GM23248 (cell line): Measurements from ENCODE around the gene GNB1.

ENCODE experiments used
- EZH2 ChIP-seq: fragments of 200-600 bp; sonication (generic); IDR thresholded peaks from 2 replicates; pipeline ENCODE4 v1.6.1; 2018; ENCODE audit warnings: antibody characterized with exemption, mild to moderate bottlenecking; ENCODE audit not compliant: insufficient read depth, poor library complexity, severe bottlenecking
- EZH2phosphoT487 ChIP-seq: fragments of 200-600 bp; sonication (generic); IDR thresholded peaks from 2 replicates; pipeline ENCODE4 v1.6.1; 2018; ENCODE audit warnings: antibody characterized with exemption, moderate library complexity, mild to moderate bottlenecking, low read depth; ENCODE audit not compliant: insufficient read depth

- TF ChIP-seq EZH2phosphoT487 (no peak), EZH2 (no peak)
These were observed 46.8 kb upstream of the GNB1 start for GRCh38 chr1:1937549-1938275.
